Natural killer cell (primary cell): ENCODE results near the gene LGR5. TPM values are rescaled to one million over a fixed set of nuclear protein-coding genes. Genes with fewer than 3 reads are reported as not detected.

Source experiments
- ATAC-seq, 3 donors: fragments of 150-1000 bp in 2 of 3; fragments of 200-7000 bp in 1 of 3; cut with Tn5 transposase; 1 replicate in 1 of 3; 2 replicates in 2 of 3; pipeline ENCODE4 v1.10.0; 2021; ENCODE audit warnings: mild to moderate bottlenecking in 2 of 3, moderate library complexity in 2 of 3
- DNase-seq, 2 donors: peaks; one replicate each; pipeline versions ENCODE4 v3.0.0 to v3.0.0-alpha.2; 2013 to 2021; ENCODE audit warnings: mixed read lengths in 1 of 2
- H3K27ac ChIP-seq: one replicate; pipeline ENCODE4 v1.5.1; 2013; ENCODE audit warnings: mild to moderate bottlenecking, low read length
- H3K27me3 ChIP-seq: one replicate; pipeline ENCODE4 v1.6.1; 2013; ENCODE audit warnings: low read length; ENCODE audit not compliant: control insufficient read depth, insufficient read depth
- H3K36me3 ChIP-seq: one replicate; pipeline ENCODE4 v1.6.1; 2013; ENCODE audit warnings: low read length; ENCODE audit not compliant: control insufficient read depth, insufficient read depth
- H3K4me1 ChIP-seq: one replicate; pipeline ENCODE4 v1.6.1; 2013; ENCODE audit warnings: low read length; ENCODE audit not compliant: control insufficient read depth, insufficient read depth
- H3K4me3 ChIP-seq: one replicate; pipeline ENCODE4 v1.5.1; 2013; ENCODE audit warnings: low read length
- H3K9me3 ChIP-seq: one replicate; pipeline ENCODE4 v1.6.1; 2013; ENCODE audit warnings: low read length; ENCODE audit not compliant: control insufficient read depth, insufficient read depth
- H3K27ac Mint-ChIP-seq, 2 donors: one replicate each; pipeline ENCODE4 v1.8.0; 2022; ENCODE audit warnings: mild to moderate bottlenecking in 2 of 2, mixed read lengths in 2 of 2, moderate library complexity in 1 of 2
- H3K27me3 Mint-ChIP-seq, 2 donors: one replicate each; pipeline ENCODE4 v1.8.0; 2022; ENCODE audit warnings: low read depth in 2 of 2, mixed read lengths in 2 of 2
- H3K36me3 Mint-ChIP-seq: one replicate; pipeline ENCODE4 v1.8.0; 2022; ENCODE audit warnings: mixed read lengths
- H3K4me1 Mint-ChIP-seq, 2 donors: one replicate each; pipeline ENCODE4 v1.8.0; 2022; ENCODE audit warnings: mixed read lengths in 2 of 2
- H3K4me3 Mint-ChIP-seq: one replicate; pipeline ENCODE4 v1.8.0; 2022; ENCODE audit warnings: mild to moderate bottlenecking, moderate library complexity, mixed read lengths
- H3K9me3 Mint-ChIP-seq, 2 donors: one replicate each; pipeline ENCODE4 v1.8.0; 2022; ENCODE audit warnings: mixed read lengths in 2 of 2
- CTCF ChIP-seq: fragments of 200-600 bp; IDR thresholded peaks from one replicate; pipeline ENCODE4 v1.8.0; 2022; ENCODE audit warnings: antibody characterized with exemption
- WGBS: methylation state at CpG from one replicate; pipeline ENCODE4 v1.1.7; 2013; ENCODE audit warnings: missing lambda C conversion rate; ENCODE audit not compliant: insufficient coverage; 5-methylcytosine and 5-hydroxymethylcytosine counted together
- intact Hi-C: fragments of 100-400 bp; cut with micrococcal nuclease; formaldehyde crosslinking; loops from one replicate; pipeline ENCODE4 v1.14.2; 2022
- total RNA-seq, 4 donors: library from RNA; stranded (reverse); fragments of 120-200 nt in 1 of 4; gene quantifications; one replicate each; pipeline versions ENCODE4 v1.2.3 to v1.2.4, GENCODE V29; 2013 to 2022

LGR5 gene
- total RNA-seq, 3 donors from 2014 or later (not counting 1 experiment from before 2014, with no cell fraction given) = not detected

GRCh38 chr12:71460850-71461609, 21.4 kb downstream of the LGR5 start:
- Histone ChIP-seq H3K36me3 (no peaks in the 10 kb centered on the region), H3K27ac (no peak overlapping the region), H3K27me3 (no peaks in the 10 kb centered on the region), H3K9me3 (no peaks in the 10 kb centered on the region), H3K4me3 (no peak overlapping the region), H3K4me1 (no peaks in the 10 kb centered on the region)
- Mint-ChIP-seq H3K4me3 (no peak overlapping the region), H3K27me3 (no peaks in the 10 kb centered on the region), H3K4me1 (no peaks in the 10 kb centered on the region), H3K9me3 (no peaks in the 10 kb centered on the region), H3K27ac (no peak overlapping the region), H3K36me3 (no peaks in the 10 kb centered on the region)
- intact Hi-C loops = no loop called here
- ATAC-seq (no peak), DNase-seq (no peak)
- TF ChIP-seq CTCF = no peak
- WGBS = 100% methylated on average over 1 of the region's 1 CpG

- no peaks in the 10 kb centered on the region for H3K4me1 ChIP-seq
- intact Hi-C loops = no loop called here
- H3K9me3 ChIP-seq = no peaks in the 10 kb centered on the region
- Mint-ChIP-seq H3K27ac (no peak overlapping the region), H3K4me1 (no peaks in the 10 kb centered on the region), H3K4me3 (no peak overlapping the region), H3K27me3 (no peaks in the 10 kb centered on the region), H3K36me3 (no peaks in the 10 kb centered on the region), H3K9me3 (no peaks in the 10 kb centered on the region)
- ATAC-seq = no peak
- no peaks in the 10 kb centered on the region for H3K27me3 ChIP-seq
- H3K36me3 ChIP-seq = no peaks in the 10 kb centered on the region
- 80% methylated on average over 2 of the region's 2 CpGs for WGBS
- H3K4me3 ChIP-seq = no peak overlapping the region
- TF ChIP-seq CTCF = no peak
- DNase-seq = no peak
- H3K27ac ChIP-seq = no peak overlapping the region
Observed at GRCh38 chr12:71461787-71462328, 22.3 kb downstream of the LGR5 start.

GRCh38 chr12:71465796-71466195, 26.2 kb downstream of the LGR5 start:
- Histone ChIP-seq H3K27ac (no peak overlapping the region), H3K27me3 (no peaks in the 10 kb centered on the region), H3K4me1 (no peaks in the 10 kb centered on the region), H3K4me3 (no peak overlapping the region), H3K9me3 (no peaks in the 10 kb centered on the region), H3K36me3 (no peaks in the 10 kb centered on the region)
- DNase-seq = no peak
- Mint-ChIP-seq H3K9me3 (no peaks in the 10 kb centered on the region), H3K4me1 (no peaks in the 10 kb centered on the region), H3K27me3 (peaks cover 3 to 6% of the 10 kb centered on the region in 2 donors), H3K27ac (no peak overlapping the region), H3K36me3 (no peaks in the 10 kb centered on the region), H3K4me3 (no peak overlapping the region)
- intact Hi-C loops = no loop called here
- TF ChIP-seq CTCF = no peak
- ATAC-seq = no peak
